GM21367 (cell line): ENCODE results near the gene ACSM5.
"Not testable (repeated sequence)": the region's sequence is repeated elsewhere in the genome, so short reads cannot be mapped to it uniquely, and the experiment has no call there.

ENCODE experiments used
- ATAC-seq: cut with Tn5 transposase; IDR thresholded peaks from one replicate; pipeline ENCODE4 v1.9.1; 2021; ENCODE audit not compliant: unreplicated experiment

ACSM5 gene

DNA sequence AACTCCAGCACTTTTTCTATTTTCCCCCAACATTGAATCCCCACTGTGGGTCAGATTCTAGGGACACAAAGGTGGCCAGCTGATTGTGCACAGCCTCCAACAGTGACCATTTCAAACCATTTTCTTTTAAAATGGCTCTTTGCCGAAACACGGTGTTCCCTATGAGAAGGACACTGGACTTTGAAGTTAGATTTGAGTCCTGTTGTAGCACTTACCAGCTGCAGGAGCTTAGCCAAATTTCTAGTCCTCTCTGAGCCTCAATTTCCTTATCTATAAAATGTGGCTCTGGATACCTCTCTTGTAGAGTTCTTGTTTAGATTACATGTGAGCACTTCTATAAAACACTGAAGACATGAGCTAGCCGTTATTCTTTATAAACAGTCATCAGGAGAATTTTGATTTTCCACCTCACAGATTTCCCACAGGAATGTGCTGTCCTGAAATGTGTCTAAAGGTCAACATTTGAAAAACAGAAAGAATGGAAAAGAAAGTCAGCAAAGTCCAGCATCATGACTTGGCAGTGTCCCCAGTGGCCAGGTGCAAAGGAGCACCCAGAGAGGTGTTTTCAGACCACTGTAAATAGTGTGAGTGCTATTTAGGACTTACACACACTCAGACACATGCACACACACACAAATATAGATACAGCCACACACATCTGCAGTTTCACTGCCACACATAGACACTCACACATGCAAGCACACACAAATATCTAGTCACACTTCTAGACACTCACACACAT is 37.5 kb downstream of the ACSM5 start:
- ATAC-seq = not testable (repeated sequence)

DNA sequence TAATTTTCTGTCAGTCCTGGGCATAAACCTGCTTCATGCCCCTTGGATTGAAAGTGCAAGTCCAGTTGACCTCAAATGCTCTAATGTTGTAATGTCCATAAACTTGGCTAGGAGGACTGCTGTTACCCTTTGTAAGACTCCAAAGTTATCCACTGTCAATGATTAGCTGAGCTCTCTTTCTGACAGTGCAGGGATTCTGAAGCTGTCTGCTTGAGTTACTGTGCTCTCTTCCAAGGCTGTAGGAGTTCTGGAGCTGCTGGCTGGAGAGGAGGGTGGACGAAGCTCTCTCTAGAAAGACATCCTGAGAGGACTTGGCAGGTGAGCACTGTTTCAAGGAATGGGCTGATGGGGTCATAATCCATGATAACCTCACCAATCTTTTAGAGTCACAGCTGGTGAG is 42.0 kb downstream of the ACSM5 start, which contains the start of gene ACSM2A:
ACSM2A (plus strand) TSS at position 158 of the 400 bp plus-strand sequence. CDS start 8,594 bp downstream, outside the sequence.
- ATAC-seq = not testable (repeated sequence)

DNA sequence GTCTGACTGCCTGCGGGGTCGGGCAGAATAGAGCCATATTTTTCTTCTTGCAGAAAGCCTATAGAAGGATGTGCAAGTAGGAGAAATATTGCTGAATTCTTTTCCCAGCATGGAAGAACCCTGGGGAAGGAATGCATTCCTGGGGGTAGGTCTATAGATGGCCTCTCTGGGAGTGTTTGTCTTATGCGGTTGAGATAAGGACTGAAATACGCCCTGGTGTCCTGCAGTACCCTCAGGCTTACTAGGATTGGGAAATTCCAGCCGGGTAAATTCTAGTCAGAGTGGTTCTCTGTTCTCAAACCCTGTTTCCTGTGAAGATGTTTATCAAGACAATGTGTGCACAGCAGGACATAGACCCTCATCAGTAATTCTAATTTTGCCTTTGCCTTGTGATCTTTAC is 44.3 kb downstream of the ACSM5 start:
- not testable (repeated sequence) for ATAC-seq

DNA sequence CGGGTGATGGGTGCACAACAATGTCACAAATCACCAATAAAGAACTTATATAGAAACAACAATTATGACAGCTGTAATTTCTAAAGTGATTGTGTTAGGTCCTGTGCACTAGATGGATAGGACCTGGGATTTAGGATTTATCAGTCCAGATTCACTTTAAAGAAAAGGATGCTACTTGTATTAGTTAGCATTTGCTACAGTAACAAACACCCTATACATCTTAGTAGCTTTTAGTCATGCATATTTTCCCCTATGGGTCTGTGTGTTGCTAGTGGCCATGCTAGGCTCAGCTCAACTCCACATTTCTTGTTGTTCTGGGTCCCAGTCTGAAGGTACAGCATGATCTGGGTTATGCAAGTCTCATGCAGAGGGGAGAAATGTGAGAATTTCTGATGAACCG is 49.9 kb downstream of the ACSM5 start:
- ATAC-seq = not testable (repeated sequence)

DNA sequence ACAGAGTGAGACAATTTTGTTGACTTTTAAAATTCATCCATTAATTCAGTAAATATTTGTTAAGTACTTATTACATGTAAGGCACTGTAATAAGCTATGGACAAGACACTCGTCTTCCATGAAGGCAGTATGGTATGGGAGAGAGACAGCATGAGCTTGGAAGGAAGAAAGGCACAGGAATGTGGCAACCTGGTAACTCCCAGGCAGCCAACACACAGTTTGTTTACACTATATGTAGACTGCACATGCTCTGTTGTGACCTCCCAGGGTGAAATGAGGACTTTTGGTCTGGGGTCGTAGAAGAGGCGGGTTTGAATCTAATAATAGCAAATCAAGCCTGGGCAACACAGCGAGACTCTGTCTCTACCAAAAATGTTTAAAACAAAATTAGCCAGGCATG is 51.0 kb downstream of the ACSM5 start:
- ATAC-seq = not testable (repeated sequence)

DNA sequence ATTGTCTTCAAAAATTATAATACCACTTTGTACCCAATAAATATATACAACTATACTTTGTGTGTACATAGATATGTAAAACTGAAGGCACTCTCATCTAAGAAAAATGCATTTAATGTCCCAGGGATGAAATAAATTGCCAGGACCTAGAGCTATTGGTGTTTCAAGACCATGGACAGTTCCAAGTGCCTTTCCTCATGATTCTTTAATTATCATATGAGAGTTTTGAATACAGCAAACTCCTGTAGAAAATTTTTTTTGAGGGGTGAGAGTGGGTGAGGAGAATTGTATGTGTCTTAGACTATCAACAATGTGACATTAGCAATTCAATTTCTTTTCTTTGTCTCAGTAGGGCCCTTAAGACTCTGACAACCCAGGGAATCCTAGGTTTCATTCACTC is 59.6 kb downstream of the ACSM5 start:
- ATAC-seq = not testable (repeated sequence)

DNA sequence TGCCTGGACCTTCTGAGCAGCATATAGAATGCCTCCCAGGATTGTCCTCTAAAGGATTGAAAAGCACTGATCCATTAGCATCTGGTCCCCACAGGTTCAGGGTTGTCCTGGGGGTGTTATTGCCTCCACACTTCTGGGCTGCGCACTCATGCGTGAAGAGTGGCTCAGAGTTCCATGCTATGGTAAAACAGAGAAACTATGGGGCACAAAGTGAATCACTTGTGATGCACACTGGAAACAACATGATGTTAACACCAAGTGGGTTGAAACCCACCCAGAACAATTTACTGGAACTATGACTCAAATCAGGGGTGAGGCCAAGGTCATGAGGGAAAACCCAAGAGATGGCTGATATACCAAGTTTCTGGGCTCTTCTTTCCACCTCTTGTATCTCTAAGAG is 60.6 kb downstream of the ACSM5 start:
- ATAC-seq = not testable (repeated sequence)

DNA sequence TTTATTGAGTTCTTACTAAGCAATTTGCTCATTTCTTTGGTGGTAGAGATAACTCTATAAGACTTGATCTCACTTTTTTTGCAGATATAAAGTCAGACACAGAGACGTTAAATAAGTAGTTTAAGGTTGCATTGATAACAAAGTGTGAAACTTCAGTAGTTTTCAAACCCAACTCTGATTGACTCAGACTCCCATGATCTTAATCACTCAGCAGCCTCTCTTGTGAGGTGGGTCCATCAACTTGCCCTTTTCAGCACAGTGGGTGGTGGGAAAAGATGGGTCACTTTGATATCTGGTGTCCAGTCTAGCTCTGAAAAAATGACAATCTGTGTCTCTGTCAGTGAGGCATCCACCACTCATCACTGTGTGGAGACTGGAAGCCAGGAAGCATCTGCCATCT is 61.4 kb downstream of the ACSM5 start:
- ATAC-seq = not testable (repeated sequence)

DNA sequence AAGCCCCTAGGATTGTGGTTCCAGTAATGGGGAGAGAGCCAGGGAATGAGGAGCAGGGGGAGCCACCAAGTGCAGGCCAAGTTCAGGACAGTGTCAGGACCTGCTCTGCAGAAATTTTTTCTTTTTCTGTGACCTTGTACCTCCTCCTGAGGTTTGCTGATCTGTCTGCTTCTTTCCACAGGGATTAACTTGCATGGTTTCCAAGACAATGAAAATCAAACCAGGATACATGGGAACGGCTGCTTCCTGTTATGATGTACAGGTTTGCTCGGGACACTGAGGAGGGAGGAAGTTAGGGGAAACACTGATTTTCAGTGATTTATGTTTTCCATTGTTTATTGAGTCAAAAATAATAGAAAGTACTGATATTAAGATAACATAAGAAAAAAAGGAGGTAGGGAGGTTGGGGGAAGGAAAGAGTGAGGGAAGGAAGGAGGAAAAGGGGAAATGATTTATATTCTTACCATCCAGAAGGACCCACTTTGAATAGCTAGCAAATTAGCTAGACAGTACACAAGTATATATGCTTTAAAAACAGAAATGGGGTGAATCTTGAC is 67.9 kb downstream of the ACSM5 start:
- not testable (repeated sequence) for ATAC-seq

DNA sequence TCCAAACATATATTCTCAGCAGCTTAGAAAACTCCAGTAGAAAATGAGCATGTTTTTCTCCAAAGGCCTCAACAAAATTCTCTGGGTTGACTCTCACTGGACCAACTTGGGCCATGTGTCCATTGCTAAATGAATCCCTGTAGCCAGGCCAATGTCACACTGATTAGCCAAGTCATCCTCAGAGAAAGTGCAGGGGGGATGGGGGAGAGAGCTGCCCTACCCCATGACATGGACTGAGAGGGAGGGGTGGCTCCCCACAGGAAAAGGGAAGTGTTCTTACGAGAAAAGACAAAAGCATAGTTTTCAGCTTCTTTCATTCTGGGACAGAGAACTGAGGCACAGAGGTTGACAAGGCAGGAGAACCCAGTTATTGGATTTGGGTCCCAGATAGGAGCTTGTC is 74.7 kb downstream of the ACSM5 start:
- ATAC-seq = not testable (repeated sequence)

DNA sequence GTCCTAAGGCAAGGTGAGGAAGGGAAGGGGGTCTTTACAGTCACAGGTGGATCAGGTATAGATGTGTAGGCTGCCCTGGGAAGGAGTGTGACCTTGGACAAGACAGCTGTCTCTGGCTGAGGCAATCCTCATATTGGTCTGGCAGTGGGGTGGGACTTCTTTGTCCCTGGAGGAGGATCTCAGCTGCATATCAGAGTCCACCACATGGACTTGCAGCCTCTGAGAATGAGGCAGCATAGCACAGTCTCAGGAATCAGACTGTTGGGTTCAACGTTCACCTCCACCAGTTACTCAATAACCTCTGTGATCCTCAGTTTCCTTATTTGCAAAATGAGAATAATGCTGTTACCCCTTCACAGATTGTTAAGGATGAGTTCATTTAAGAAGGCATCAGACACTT is 75.4 kb downstream of the ACSM5 start:
- no peak for ATAC-seq

DNA sequence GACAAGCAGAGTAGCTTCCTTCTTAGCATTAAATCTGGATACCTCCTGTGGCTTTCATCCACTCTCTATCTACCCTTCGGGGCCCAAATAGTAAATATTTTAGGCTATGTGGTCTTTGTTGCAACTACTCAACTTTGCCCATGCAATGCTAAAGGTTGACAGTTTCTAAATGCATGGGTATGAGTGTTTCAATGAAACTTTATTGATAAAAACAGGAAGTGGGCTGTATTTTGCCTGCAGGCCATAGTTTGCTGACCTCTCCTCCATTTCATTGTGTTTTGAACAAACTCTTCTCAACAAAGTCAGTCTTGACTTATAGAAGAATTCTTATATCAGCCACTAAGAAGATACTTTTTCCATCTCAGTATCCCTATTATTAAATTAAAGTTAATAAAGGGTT is 76.1 kb downstream of the ACSM5 start:
- no peak for ATAC-seq
